Measurements from ENCODE around the gene PET117. TPM values are rescaled to one million over a fixed set of nuclear protein-coding genes. Genes with fewer than 3 reads are reported as not detected.
"Not testable (repeated sequence)": the region's sequence is repeated elsewhere in the genome, so short reads cannot be mapped to it uniquely, and the experiment has no call there.

PET117 gene
- total RNA-seq, 2 donors from 2014 or later, result 7.0 to 14.6 TPM

- no peak overlapping the region for H3K27ac Mint-ChIP-seq
- no peak for ATAC-seq
- DNase-seq (ENCODE audit: low spot score), result no peak
- H3K4me1 Mint-ChIP-seq (ENCODE audit: low read depth in 2 of 2), result peaks cover 4 to 5% of the 10 kb centered on the region in 2 donors
- H3K27me3 Mint-ChIP-seq, result no peaks in the 10 kb centered on the region
- H3K9me3 Mint-ChIP-seq, result no peaks in the 10 kb centered on the region
- peaks cover 9% of the 10 kb centered on the region for H3K36me3 Mint-ChIP-seq
- no peak overlapping the region for H3K4me3 Mint-ChIP-seq
Observed at GRCh38 chr20:18174906-18175683, 37.4 kb downstream of the PET117 start.

- ATAC-seq (no peak), DNase-seq (ENCODE audit: low spot score) (no peak)
- H3K27me3 Mint-ChIP-seq, result no peaks in the 10 kb centered on the region
- H3K4me1 Mint-ChIP-seq (ENCODE audit: low read depth in 2 of 2), result peaks cover 4 to 5% of the 10 kb centered on the region in 2 donors
- peaks cover 16% of the 10 kb centered on the region for H3K36me3 Mint-ChIP-seq
- no peaks in the 10 kb centered on the region for H3K9me3 Mint-ChIP-seq
- no peak overlapping the region for H3K4me3 Mint-ChIP-seq
- no peak overlapping the region for H3K27ac Mint-ChIP-seq
Observed at GRCh38 chr20:18176318-18176785, 38.7 kb downstream of the PET117 start.

- not testable (repeated sequence) for ATAC-seq; H3K9me3 Mint-ChIP-seq; H3K27me3 Mint-ChIP-seq; DNase-seq (ENCODE audit: low spot score); H3K27ac Mint-ChIP-seq; H3K4me3 Mint-ChIP-seq; H3K4me1 Mint-ChIP-seq (ENCODE audit: low read depth in 2 of 2)
- H3K36me3 Mint-ChIP-seq, result peaks cover 25% of the 10 kb centered on the region
Observed at GRCh38 chr20:18180366-18180765, 42.7 kb downstream of the PET117 start.

- ATAC-seq, result no peak
- H3K4me3 Mint-ChIP-seq, result no peak overlapping the region
Observed at GRCh38 chr20:18180815-18181214, 43.2 kb downstream of the PET117 start.

GRCh38 chr20:18187020-18187419 lies 49.4 kb downstream of the PET117 start:
- peaks cover 0 to 2% of the 10 kb centered on the region in 2 donors for H3K4me1 Mint-ChIP-seq (ENCODE audit: low read depth in 2 of 2)
- no peak for ATAC-seq
- DNase-seq (ENCODE audit: low spot score), result no peak
- no peaks in the 10 kb centered on the region for H3K9me3 Mint-ChIP-seq
- peaks cover 13% of the 10 kb centered on the region for H3K36me3 Mint-ChIP-seq
- no peak overlapping the region for H3K4me3 Mint-ChIP-seq
- H3K27me3 Mint-ChIP-seq, result no peaks in the 10 kb centered on the region
- no peak overlapping the region for H3K27ac Mint-ChIP-seq

More at GRCh38 chr20:18180815-18181214, 43.2 kb downstream of the PET117 start:
- peaks cover 26% of the 10 kb centered on the region for H3K36me3 Mint-ChIP-seq
- H3K27me3 Mint-ChIP-seq, result no peaks in the 10 kb centered on the region
- H3K4me1 Mint-ChIP-seq (ENCODE audit: low read depth in 2 of 2), result no peaks in the 10 kb centered on the region
- no peak overlapping the region for H3K27ac Mint-ChIP-seq
- H3K9me3 Mint-ChIP-seq, result no peaks in the 10 kb centered on the region
- DNase-seq (ENCODE audit: low spot score), result no peak

GRCh38 chr20:18188434-18188833 lies 50.8 kb downstream of the PET117 start:
- no peak overlapping the region for H3K27ac Mint-ChIP-seq
- H3K9me3 Mint-ChIP-seq, result no peaks in the 10 kb centered on the region
- H3K4me3 Mint-ChIP-seq, result no peak overlapping the region
- peaks cover 0 to 2% of the 10 kb centered on the region in 2 donors for H3K4me1 Mint-ChIP-seq (ENCODE audit: low read depth in 2 of 2)
- no peaks in the 10 kb centered on the region for H3K27me3 Mint-ChIP-seq
- peaks cover 11% of the 10 kb centered on the region for H3K36me3 Mint-ChIP-seq
- ATAC-seq (no peak), DNase-seq (ENCODE audit: low spot score) (no peak)

GRCh38 chr20:18190338-18191233 lies 52.9 kb downstream of the PET117 start:
- no peak overlapping the region for H3K4me3 Mint-ChIP-seq
- no peak for ATAC-seq
- no peak overlapping the region for H3K27ac Mint-ChIP-seq

GRCh38 chr20:18191306-18191705 lies 53.6 kb downstream of the PET117 start:
- Mint-ChIP-seq H3K4me1 (ENCODE audit: low read depth in 2 of 2) (peaks cover 0 to 2% of the 10 kb centered on the region in 2 donors), H3K9me3 (no peaks in the 10 kb centered on the region), H3K27me3 (no peaks in the 10 kb centered on the region), H3K4me3 (no peak overlapping the region), H3K36me3 (no peaks in the 10 kb centered on the region), H3K27ac (no peak overlapping the region)
- ATAC-seq (no peak), DNase-seq (ENCODE audit: low spot score) (no peak)

More at GRCh38 chr20:18190338-18191233, 52.9 kb downstream of the PET117 start:
- no peak for DNase-seq (ENCODE audit: low spot score)
- H3K27me3 Mint-ChIP-seq, result no peaks in the 10 kb centered on the region
- no peaks in the 10 kb centered on the region for H3K9me3 Mint-ChIP-seq
- peaks cover 0 to 2% of the 10 kb centered on the region in 2 donors for H3K4me1 Mint-ChIP-seq (ENCODE audit: low read depth in 2 of 2)
- peaks cover 4% of the 10 kb centered on the region for H3K36me3 Mint-ChIP-seq

Other genes with a start within 250 kb of the PET117 start
- gene SNX5, start 169.1 kb upstream of the PET117 start, total RNA-seq, result 100 to 1,000 TPM; 114 to 255 TPM
- gene MGME1, start 168.8 kb upstream of the PET117 start, total RNA-seq, result 10 to 100 TPM; 20.2 to 30.3 TPM
- gene OVOL2, start 79.9 kb upstream of the PET117 start, total RNA-seq, result not detected
- gene KAT14, start within 50 bp of the PET117 start, total RNA-seq, result 10 to 100 TPM; 10.6 to 11.0 TPM
- 10 to 100 TPM in 1 of 2 donors, 1 to 10 TPM in 1; 6.6 to 11.2 TPM for gene ZNF133, start 150.7 kb downstream of the PET117 start, total RNA-seq